D721Med (cell line): Measurements from ENCODE around the gene PCED1B.
"Not testable (repeated sequence)": the region's sequence is repeated elsewhere in the genome, so short reads cannot be mapped to it uniquely, and the experiment has no call there.

Experiments
- DNase-seq: peaks from one replicate; pipeline ENCODE4 v3.0.0; 2011; ENCODE audit warnings: low spot score; ENCODE audit not compliant: insufficient read length
- FAIRE-seq: peaks from 2 replicates; lab custom pipeline; 2011; peaks lifted over from hg19 to GRCh38; lab: Jason Lieb, UNC
- CTCF ChIP-seq: IDR thresholded peaks from 2 replicates; pipeline ENCODE4 v1.5.1; 2012; ENCODE audit warnings: mild to moderate bottlenecking, control low read depth; ENCODE audit not compliant: insufficient read depth; ENCODE audit errors: missing control alignments

PCED1B gene

GRCh38 chr12:47209014-47209413 is 129.6 kb downstream of the PCED1B start:
- DNase-seq (no peak), FAIRE-seq (no peak)
- TF ChIP-seq CTCF: no peak

DNA sequence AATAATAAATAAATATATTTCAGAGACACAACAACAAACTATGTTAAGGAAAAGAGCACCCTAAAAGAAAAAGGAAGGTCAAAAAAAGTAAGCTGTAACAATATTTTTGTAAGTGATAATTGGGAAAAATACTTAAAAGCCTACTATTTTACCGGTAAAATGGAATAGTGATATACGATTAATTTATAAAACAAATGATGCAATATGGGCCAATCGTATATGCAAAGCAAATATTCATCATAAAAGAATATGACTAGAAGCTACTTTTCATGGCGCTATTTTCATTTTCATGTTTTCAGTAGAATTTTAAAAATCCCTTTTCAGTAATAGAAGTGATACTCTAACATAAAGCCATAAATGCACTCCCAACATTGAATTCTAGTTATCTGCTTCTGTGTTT is 131.4 kb downstream of the PCED1B start:
- FAIRE-seq: no peak
- no peak for DNase-seq
- TF ChIP-seq CTCF: no peak

- FAIRE-seq (no peak), DNase-seq (no peak)
- TF ChIP-seq CTCF: no peak
Measured at GRCh38 chr12:47212701-47213039, 133.2 kb downstream of the PCED1B start.

GRCh38 chr12:47213396-47213795 is 134.0 kb downstream of the PCED1B start:
- no peak for DNase-seq
- no peak for TF ChIP-seq CTCF
- FAIRE-seq: no peak

DNA sequence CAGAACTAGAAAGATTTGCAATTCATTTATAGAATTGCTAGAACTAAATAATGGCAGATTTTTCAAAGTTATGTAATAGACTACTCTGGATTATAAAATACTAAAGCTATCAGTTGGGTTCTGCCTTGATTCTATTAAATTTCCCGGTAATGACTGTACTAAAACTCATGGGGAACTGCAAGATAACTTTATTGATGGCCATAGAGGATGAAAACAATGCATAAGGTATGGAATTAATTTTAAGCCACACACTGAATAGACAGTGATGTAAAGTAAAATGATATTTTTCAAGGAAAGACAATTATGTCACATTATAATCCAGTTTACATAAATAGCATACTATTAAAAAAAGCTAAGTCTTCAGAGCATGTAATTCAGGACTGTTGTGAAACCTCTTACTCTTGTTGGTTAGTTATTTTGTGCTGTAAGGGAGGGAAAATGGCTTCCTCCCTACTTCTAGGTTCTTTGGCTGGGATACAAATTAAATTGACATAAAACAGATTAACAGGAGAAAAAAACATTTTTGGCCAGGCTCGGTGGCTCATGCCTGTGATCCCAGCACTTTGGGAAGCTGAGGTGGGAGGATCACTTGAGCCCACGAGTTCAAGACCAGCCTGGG is 134.7 kb downstream of the PCED1B start:
- no peak for FAIRE-seq
- no peak for TF ChIP-seq CTCF
- no peak for DNase-seq

DNA sequence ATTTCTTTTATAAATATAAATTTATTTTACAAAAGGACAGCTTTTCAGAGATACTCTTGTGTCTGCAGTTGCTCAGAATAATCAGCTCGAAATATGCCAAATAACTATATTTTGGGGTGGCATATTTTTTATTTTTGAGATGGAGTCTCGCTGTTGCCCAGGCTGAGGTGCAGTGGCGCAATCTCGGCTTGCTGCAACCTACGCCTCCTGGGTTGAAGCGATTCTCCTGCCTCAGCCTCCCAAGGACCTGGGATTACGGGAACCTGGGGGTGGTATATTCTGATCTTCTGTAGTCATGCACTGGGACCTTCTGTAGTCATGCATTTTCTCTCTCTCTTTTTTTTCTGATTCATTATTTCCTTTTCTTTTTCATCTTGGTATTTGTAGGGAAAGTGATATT is 135.3 kb downstream of the PCED1B start:
- no peak for FAIRE-seq
- no peak for DNase-seq
- no peak for TF ChIP-seq CTCF

- no peak for TF ChIP-seq CTCF
- DNase-seq (no peak), FAIRE-seq (no peak)
Measured at GRCh38 chr12:47216150-47216677, 136.8 kb downstream of the PCED1B start.

- DNase-seq, FAIRE-seq: not testable (repeated sequence)
Measured at GRCh38 chr12:47217595-47217869, 138.1 kb downstream of the PCED1B start.
